ENCODE measurements around the gene SHBG.

DNA sequence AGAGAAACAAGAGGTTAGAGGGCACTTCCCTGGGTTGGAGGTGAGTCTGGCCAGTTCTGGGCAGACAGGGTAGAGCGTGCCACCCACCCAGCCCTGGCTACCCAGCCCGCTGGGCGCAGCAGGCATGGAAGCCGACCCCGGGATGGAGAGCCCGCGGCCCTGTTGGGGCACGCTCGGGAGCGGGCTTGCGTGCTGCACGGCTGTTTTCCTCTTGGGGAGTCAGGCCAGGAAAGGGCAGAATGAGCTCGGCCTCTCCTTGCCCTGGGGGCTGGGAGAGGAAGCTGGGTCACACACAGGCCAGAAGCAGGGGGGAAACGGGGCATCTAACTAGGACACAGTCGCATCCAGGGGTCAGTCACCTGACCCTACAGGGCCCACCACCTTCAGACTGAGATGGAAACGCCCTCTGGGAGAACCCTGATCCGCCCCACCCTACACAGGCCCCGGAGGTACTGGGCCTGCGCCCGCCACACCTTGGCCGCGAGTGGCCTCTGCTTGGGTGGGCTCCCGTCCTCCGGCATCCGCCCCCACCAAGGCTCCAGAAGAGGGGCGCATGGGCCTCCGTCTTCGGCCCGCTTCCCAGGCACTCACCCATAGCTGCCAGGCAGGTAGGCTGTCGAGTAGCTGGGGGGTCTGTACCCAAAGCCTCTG, 41.3 kb upstream of the SHBG start:
- TF ChIP-seq, protein P1, sequence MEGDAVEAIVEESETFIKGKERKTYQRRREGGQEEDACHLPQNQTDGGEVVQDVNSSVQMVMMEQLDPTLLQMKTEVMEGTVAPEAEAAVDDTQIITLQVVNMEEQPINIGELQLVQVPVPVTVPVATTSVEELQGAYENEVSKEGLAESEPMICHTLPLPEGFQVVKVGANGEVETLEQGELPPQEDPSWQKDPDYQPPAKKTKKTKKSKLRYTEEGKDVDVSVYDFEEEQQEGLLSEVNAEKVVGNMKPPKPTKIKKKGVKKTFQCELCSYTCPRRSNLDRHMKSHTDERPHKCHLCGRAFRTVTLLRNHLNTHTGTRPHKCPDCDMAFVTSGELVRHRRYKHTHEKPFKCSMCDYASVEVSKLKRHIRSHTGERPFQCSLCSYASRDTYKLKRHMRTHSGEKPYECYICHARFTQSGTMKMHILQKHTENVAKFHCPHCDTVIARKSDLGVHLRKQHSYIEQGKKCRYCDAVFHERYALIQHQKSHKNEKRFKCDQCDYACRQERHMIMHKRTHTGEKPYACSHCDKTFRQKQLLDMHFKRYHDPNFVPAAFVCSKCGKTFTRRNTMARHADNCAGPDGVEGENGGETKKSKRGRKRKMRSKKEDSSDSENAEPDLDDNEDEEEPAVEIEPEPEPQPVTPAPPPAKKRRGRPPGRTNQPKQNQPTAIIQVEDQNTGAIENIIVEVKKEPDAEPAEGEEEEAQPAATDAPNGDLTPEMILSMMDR (IDR thresholded peaks at IDR 0.05), result no peak
- no peak for TF ChIP-seq POLR2A (IDR thresholded peaks at IDR 0.05)

Measured in esophagus squamous epithelium (tissue), 4 donors.